B cell (primary cell): ENCODE results near the gene STAG1.

ENCODE experiments used
- EZH2 ChIP-seq: IDR thresholded peaks from 2 replicates; pipeline ENCODE4 v1.6.1; 2012; ENCODE audit warnings: borderline replicate concordance, low read depth, mild to moderate bottlenecking, moderate library complexity, low read length; ENCODE audit not compliant: insufficient read depth, poor library complexity, severe bottlenecking
- TF ChIP-seq, protein P1 (sequence below): fragments of 200-600 bp; IDR thresholded peaks from one replicate; pipeline ENCODE4 v1.8.0; 2022; ENCODE audit warnings: antibody characterized with exemption, mild to moderate bottlenecking

GRCh38 chr3:136642711-136643110, 109.5 kb downstream of the STAG1 start:
- TF ChIP-seq, protein P1, sequence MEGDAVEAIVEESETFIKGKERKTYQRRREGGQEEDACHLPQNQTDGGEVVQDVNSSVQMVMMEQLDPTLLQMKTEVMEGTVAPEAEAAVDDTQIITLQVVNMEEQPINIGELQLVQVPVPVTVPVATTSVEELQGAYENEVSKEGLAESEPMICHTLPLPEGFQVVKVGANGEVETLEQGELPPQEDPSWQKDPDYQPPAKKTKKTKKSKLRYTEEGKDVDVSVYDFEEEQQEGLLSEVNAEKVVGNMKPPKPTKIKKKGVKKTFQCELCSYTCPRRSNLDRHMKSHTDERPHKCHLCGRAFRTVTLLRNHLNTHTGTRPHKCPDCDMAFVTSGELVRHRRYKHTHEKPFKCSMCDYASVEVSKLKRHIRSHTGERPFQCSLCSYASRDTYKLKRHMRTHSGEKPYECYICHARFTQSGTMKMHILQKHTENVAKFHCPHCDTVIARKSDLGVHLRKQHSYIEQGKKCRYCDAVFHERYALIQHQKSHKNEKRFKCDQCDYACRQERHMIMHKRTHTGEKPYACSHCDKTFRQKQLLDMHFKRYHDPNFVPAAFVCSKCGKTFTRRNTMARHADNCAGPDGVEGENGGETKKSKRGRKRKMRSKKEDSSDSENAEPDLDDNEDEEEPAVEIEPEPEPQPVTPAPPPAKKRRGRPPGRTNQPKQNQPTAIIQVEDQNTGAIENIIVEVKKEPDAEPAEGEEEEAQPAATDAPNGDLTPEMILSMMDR, result no peak
- TF ChIP-seq EZH2, result no peak
